ENCODE results near the gene DEPDC7.
"Not testable (repeated sequence)": the region's sequence is repeated elsewhere in the genome, so short reads cannot be mapped to it uniquely, and the experiment has no call there.

The DEPDC7 gene

DNA sequence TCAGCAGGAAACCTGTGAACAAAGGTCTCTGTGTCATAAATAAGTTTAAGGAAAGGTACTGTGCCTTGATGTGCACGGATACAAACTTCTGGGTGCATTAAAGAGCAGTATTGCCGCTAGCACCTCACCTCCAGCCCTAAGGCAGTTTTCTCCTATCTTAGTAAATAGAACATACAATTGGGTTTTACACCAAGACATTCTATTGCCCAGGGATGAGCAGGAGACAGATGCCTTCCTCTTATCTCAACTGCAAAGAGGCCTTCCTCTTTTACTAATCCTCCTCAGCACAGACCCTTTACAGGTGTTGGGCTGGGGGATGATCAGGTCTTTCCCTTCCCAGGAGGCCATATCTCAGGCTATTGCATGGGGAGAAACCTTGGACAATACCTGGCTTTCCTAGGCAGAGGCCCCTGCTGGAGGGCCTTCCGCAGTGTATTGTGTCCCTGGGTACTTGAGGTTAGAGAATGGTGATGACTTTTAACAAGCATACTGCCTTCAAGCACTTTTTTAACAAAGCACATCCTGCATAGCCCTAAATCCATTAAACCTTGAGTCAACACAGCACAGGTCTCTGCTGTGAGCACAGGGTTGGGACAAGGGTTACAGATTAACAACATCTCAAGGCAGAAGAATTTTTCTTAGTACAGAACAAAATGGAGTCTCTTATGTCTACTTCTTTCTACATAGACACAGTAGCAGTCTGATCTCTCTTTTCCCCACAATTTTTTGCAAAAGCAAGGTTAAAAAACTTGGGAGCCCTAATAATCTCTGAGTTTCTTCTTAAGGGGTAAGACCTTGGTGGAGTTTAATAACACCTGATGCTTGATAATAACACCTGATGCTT is 34.1 kb downstream of the DEPDC7 start:
- POLR2A ChIA-PET; H3K4me1 ChIP-seq (ENCODE audit: control insufficient read depth, insufficient read depth, low read length); H3K27ac ChIP-seq (ENCODE audit: extremely low read depth, low read depth, low read length); H3K4me3 ChIP-seq (ENCODE audit: low read depth, low read length); CTCF ChIA-PET; H3K9me3 ChIP-seq (ENCODE audit: control insufficient read depth, insufficient read depth, low read depth, low read length): not testable (repeated sequence)
- H3K36me3 ChIP-seq (ENCODE audit: control insufficient read depth in 2 of 2, insufficient read depth in 1 of 2, low read length in 2 of 2), result peaks cover 0 to 31% of the 10 kb centered on the region in 2 experiments; a peak in 2 of 3 replicates

DNA sequence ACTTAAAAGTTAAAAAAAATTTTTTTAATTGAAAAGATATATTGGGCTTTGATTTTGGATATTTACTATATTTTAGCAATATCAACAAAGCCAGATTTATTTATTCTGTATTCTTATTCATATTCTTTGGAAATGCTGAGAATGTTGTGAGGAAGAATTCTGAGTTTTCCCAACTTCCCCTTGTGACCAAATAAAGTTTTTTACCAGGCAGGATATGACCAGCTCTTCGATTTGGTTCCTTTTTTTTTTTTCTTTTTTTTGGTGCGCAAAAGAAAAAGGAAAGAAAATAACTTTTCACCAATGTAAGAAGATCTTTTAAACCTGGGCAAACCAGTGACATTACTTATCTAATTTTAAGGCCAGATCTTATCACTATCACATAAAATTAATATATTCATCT is 36.6 kb downstream of the DEPDC7 start:
- ChIA-PET CTCF (interaction anchor here (0.6 to 0.7 kb wide), 2 partner anchors 13 to 39 kb away, joined by 3 to 4 read pairs; no protein-coding TSS in a partner anchor), POLR2A (no interaction called here)
- H3K4me1 ChIP-seq (ENCODE audit: control insufficient read depth, insufficient read depth, low read length), result no peaks in the 10 kb centered on the region
- no peaks in the 10 kb centered on the region for H3K9me3 ChIP-seq (ENCODE audit: control insufficient read depth, insufficient read depth, low read depth, low read length)
- no peak for TF ChIP-seq ZNF654 (tag by site-specific recombination; IDR thresholded peaks at IDR 0.05; ENCODE audit: low read depth)
- TF ChIP-seq ZNF239 (tag by site-specific recombination; IDR thresholded peaks at IDR 0.05), result no peak
- TF ChIP-seq, protein P1, sequence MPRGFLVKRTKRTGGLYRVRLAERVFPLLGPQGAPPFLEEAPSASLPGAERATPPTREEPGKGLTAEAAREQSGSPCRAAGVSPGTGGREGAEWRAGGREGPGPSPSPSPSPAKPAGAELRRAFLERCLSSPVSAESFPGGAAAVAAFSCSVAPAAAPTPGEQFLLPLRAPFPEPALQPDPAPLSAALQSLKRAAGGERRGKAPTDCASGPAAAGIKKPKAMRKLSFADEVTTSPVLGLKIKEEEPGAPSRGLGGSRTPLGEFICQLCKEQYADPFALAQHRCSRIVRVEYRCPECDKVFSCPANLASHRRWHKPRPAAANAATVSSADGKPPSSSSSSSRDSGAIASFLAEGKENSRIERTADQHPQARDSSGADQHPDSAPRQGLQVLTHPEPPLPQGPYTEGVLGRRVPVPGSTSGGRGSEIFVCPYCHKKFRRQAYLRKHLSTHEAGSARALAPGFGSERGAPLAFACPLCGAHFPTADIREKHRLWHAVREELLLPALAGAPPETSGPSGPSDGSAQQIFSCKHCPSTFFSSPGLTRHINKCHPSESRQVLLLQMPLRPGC (tag by site-specific recombination; IDR thresholded peaks at IDR 0.05), result no peak
- TF ChIP-seq IKZF3 (tag by site-specific recombination; IDR thresholded peaks at IDR 0.05), result no peak
- no peak for TF ChIP-seq ZNF354C (tag by site-specific recombination; IDR thresholded peaks at IDR 0.05; ENCODE audit: borderline replicate concordance, low read depth)
- TF ChIP-seq, protein P2, sequence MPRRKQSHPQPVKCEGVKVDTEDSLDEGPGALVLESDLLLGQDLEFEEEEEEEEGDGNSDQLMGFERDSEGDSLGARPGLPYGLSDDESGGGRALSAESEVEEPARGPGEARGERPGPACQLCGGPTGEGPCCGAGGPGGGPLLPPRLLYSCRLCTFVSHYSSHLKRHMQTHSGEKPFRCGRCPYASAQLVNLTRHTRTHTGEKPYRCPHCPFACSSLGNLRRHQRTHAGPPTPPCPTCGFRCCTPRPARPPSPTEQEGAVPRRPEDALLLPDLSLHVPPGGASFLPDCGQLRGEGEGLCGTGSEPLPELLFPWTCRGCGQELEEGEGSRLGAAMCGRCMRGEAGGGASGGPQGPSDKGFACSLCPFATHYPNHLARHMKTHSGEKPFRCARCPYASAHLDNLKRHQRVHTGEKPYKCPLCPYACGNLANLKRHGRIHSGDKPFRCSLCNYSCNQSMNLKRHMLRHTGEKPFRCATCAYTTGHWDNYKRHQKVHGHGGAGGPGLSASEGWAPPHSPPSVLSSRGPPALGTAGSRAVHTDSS (tag by site-specific recombination; IDR thresholded peaks at IDR 0.05), result no peak
- TF ChIP-seq, protein P3, sequence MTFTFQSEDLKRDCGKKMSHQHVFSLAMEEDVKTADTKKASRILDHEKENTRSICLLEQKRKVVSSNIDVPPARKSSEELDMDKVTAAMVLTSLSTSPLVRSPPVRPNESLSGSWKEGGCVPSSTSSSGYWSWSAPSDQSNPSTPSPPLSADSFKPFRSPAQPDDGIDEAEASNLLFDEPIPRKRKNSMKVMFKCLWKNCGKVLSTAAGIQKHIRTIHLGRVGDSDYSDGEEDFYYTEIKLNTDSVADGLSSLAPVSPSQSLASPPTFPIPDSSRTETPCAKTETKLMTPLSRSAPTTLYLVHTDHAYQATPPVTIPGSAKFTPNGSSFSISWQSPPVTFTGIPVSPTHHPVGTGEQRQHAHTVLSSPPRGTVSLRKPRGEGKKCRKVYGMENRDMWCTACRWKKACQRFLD (tag by site-specific recombination; IDR thresholded peaks at IDR 0.05), result no peak
- no peak for TF ChIP-seq ZNF211 (tag by site-specific recombination; IDR thresholded peaks at IDR 0.05; ENCODE audit: low read depth)
- TF ChIP-seq, protein P4, sequence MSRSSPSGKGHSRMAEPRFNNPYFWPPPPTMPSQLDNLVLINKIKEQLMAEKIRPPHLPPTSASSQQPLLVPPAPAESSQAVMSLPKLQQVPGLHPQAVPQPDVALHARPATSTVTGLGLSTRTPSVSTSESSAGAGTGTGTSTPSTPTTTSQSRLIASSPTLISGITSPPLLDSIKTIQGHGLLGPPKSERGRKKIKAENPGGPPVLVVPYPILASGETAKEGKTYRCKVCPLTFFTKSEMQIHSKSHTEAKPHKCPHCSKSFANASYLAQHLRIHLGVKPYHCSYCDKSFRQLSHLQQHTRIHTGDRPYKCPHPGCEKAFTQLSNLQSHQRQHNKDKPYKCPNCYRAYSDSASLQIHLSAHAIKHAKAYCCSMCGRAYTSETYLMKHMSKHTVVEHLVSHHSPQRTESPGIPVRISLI (tag by site-specific recombination; IDR thresholded peaks at IDR 0.05), result no peak
- no peak for TF ChIP-seq ZEB2 (tag by site-specific recombination; IDR thresholded peaks at IDR 0.05)
- no peak for TF ChIP-seq ZNF843 (tag by site-specific recombination; IDR thresholded peaks at IDR 0.05)
- TF ChIP-seq EGR2 (tag by site-specific recombination; IDR thresholded peaks at IDR 0.05; ENCODE audit: low read depth), result no peak
- no peak for TF ChIP-seq ZNF629 (tag by site-specific recombination; IDR thresholded peaks at IDR 0.05)
- TF ChIP-seq, protein P5, sequence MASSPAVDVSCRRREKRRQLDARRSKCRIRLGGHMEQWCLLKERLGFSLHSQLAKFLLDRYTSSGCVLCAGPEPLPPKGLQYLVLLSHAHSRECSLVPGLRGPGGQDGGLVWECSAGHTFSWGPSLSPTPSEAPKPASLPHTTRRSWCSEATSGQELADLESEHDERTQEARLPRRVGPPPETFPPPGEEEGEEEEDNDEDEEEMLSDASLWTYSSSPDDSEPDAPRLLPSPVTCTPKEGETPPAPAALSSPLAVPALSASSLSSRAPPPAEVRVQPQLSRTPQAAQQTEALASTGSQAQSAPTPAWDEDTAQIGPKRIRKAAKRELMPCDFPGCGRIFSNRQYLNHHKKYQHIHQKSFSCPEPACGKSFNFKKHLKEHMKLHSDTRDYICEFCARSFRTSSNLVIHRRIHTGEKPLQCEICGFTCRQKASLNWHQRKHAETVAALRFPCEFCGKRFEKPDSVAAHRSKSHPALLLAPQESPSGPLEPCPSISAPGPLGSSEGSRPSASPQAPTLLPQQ (tag by site-specific recombination; IDR thresholded peaks at IDR 0.05), result no peak
- no peak for TF ChIP-seq ZNF324 (tag by site-specific recombination; IDR thresholded peaks at IDR 0.05)
- TF ChIP-seq, protein P6, sequence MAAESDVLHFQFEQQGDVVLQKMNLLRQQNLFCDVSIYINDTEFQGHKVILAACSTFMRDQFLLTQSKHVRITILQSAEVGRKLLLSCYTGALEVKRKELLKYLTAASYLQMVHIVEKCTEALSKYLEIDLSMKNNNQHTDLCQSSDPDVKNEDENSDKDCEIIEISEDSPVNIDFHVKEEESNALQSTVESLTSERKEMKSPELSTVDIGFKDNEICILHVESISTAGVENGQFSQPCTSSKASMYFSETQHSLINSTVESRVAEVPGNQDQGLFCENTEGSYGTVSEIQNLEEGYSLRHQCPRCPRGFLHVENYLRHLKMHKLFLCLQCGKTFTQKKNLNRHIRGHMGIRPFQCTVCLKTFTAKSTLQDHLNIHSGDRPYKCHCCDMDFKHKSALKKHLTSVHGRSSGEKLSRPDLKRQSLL (tag by site-specific recombination; IDR thresholded peaks at IDR 0.05), result no peak
- TF ChIP-seq REPIN1 (tag by site-specific recombination; IDR thresholded peaks at IDR 0.05; ENCODE audit: low read depth), result no peak
- no peak for TF ChIP-seq SP7 (tag by site-specific recombination; IDR thresholded peaks at IDR 0.05)
- TF ChIP-seq, protein P7, sequence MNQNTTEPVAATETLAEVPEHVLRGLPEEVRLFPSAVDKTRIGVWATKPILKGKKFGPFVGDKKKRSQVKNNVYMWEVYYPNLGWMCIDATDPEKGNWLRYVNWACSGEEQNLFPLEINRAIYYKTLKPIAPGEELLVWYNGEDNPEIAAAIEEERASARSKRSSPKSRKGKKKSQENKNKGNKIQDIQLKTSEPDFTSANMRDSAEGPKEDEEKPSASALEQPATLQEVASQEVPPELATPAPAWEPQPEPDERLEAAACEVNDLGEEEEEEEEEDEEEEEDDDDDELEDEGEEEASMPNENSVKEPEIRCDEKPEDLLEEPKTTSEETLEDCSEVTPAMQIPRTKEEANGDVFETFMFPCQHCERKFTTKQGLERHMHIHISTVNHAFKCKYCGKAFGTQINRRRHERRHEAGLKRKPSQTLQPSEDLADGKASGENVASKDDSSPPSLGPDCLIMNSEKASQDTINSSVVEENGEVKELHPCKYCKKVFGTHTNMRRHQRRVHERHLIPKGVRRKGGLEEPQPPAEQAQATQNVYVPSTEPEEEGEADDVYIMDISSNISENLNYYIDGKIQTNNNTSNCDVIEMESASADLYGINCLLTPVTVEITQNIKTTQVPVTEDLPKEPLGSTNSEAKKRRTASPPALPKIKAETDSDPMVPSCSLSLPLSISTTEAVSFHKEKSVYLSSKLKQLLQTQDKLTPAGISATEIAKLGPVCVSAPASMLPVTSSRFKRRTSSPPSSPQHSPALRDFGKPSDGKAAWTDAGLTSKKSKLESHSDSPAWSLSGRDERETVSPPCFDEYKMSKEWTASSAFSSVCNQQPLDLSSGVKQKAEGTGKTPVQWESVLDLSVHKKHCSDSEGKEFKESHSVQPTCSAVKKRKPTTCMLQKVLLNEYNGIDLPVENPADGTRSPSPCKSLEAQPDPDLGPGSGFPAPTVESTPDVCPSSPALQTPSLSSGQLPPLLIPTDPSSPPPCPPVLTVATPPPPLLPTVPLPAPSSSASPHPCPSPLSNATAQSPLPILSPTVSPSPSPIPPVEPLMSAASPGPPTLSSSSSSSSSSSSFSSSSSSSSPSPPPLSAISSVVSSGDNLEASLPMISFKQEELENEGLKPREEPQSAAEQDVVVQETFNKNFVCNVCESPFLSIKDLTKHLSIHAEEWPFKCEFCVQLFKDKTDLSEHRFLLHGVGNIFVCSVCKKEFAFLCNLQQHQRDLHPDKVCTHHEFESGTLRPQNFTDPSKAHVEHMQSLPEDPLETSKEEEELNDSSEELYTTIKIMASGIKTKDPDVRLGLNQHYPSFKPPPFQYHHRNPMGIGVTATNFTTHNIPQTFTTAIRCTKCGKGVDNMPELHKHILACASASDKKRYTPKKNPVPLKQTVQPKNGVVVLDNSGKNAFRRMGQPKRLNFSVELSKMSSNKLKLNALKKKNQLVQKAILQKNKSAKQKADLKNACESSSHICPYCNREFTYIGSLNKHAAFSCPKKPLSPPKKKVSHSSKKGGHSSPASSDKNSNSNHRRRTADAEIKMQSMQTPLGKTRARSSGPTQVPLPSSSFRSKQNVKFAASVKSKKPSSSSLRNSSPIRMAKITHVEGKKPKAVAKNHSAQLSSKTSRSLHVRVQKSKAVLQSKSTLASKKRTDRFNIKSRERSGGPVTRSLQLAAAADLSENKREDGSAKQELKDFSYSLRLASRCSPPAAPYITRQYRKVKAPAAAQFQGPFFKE (tag by site-specific recombination; IDR thresholded peaks at IDR 0.05; ENCODE audit: borderline replicate concordance), result no peak
- H3K4me3 ChIP-seq (ENCODE audit: low read depth, low read length), result no peak overlapping the region
- no peak overlapping the region for H3K27ac ChIP-seq (ENCODE audit: extremely low read depth, low read depth, low read length)
- peaks cover 0 to 34% of the 10 kb centered on the region in 2 experiments; a peak in 2 of 3 replicates for H3K36me3 ChIP-seq (ENCODE audit: control insufficient read depth in 2 of 2, insufficient read depth in 1 of 2, low read length in 2 of 2)
